8988T (cell line): ENCODE measurements around the gene DCC.

Experiments
- DNase-seq: peaks from one replicate; pipeline ENCODE4 v3.0.0; 2011

Gene DCC

DNA sequence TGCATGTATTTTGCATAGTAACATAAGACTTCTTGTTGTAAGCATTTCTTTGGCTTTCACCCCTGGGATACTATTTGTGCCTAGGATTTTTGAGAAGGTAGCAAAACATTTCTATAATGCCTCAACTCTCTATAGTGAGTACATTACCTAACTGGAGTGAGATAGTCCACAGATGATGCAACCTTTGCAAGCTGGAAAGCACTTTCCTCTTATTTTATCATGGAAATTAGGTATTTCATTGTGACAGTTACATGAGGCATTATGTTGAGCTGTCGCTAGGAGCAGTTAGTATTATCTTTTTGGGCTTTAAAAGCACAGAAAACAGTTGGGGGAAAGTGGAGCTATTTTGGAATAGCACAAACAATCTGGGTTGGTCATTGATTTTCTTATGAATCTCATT lies 786.2 kb downstream of the DCC start:
- DNase-seq = no peak

DNA sequence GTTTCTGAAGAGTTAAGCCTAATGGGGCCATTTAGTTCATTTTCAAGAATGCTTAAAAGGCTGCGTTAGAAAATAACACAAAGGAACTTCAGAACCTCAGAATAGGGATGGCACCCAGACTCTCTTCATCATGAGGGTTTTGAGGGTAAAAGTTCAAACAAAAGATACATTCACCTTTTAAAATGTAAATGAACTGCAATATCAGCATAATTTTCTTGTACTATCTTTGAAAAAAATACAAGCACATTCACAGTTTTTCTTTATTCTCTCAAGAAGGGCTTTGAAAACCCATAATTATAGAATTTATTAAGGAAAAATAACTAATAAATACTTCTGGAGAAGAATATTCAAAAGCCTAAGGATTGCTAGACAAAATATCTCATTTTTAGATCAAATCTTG lies 791.0 kb downstream of the DCC start:
- DNase-seq = no peak

GRCh38 chr18:53134711-53135110 lies 794.7 kb downstream of the DCC start:
- no peak for DNase-seq

GRCh38 chr18:53135654-53136053 lies 795.7 kb downstream of the DCC start:
- no peak for DNase-seq

- no peak for DNase-seq
These were observed 799.9 kb downstream of the DCC start for GRCh38 chr18:53139746-53140500.

GRCh38 chr18:53142005-53142404 lies 802.0 kb downstream of the DCC start:
- DNase-seq = no peak

DNA sequence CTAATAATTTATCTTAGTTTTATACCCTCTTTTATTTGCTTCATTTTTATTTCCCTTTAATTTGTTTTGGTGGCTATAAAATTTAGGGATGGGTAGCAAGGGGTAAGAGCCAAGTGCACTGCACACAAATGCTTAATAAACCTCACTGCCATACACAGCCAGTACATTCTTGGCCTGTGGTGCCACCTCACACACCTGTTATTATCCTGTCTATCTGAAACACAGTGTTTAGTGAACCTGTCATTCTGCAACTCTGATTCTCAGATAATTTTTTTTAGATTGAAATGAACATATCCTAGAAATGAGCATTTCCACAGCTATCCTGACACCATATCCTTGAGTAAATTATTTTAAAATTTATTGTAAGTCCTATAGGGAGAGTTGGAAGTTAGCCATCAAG lies 807.5 kb downstream of the DCC start:
- DNase-seq = no peak

GRCh38 chr18:53148123-53148522 lies 808.1 kb downstream of the DCC start:
- no peak for DNase-seq

DNA sequence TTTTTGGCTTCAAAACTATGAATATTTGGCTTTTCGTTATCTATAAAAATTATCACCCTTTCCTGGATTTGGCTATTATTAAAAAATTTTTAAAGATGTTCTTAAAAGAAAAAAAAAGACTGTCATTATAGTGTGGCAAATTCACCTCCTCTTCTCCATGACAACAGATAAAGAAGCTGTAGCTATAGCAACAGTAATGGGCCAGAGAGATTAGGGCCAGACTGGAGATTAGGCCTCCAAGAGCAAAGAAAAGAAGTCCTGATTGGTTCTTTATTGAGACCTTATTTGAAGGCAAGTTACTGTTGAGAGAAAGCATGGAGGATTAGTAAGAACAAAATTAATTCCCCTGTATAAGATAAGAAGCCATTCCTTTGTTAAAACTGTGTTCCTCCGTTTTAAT lies 812.5 kb downstream of the DCC start:
- no peak for DNase-seq

GRCh38 chr18:53153281-53153680 lies 813.3 kb downstream of the DCC start:
- DNase-seq = no peak

DNA sequence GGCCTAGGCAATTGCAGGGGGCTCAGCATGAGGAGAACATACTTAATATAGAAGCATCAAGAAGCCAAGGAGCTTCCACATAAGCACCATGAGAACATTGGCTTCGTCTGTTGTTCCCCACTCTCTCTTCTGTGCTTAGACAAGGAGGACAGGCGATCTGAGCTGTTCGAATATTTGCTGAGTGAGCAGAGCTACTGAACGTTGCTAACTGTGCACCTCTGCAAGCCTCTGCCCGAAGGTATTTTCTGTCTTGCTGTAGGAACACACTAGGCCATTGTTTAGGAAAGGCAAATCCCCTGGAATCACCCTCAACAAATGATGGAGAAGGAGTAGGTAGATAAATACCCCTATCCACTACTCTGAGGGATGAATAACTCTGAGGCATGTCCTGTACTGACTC lies 813.8 kb downstream of the DCC start:
- DNase-seq = no peak

DNA sequence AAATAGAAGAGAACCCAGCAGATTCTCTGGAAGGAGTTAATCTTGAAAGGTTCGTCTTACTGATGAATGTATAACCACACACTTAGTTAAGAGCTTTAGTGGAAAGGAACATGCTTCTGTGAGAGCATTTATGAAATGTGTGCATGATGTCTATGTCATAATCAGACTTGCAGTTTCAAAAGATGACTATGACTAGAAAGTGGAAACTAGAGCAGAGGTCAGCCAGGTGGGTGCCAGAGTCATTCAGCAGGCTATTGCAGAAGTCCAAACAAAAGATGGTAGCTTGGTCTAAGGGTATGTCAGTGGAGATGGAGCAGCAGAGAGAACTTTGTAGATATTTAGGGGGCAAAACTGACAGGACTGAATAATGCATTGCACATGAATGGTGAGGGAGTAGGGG lies 825.8 kb downstream of the DCC start:
- no peak for DNase-seq

DNA sequence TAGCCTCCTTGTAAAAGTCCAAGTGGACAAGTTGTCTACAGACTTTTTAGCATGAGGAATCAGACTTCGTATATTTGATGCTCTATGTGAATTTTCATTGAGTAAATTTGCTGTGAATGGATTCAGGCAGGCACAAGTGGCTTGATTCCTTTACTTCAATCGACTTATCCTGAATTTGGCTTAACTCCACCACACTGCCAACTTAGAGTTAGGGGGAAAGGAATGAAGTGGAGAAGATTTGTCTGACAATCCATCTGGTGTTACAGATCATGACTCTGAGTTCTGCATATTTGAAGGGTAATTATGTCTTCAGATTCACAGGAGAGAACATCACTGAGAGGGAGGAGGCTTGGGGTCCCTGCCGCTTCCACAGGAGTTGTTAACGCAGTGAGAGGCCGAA lies 829.3 kb downstream of the DCC start:
- no peak for DNase-seq

- DNase-seq = no peak
These were observed 851.6 kb downstream of the DCC start for GRCh38 chr18:53191634-53192033.

DNA sequence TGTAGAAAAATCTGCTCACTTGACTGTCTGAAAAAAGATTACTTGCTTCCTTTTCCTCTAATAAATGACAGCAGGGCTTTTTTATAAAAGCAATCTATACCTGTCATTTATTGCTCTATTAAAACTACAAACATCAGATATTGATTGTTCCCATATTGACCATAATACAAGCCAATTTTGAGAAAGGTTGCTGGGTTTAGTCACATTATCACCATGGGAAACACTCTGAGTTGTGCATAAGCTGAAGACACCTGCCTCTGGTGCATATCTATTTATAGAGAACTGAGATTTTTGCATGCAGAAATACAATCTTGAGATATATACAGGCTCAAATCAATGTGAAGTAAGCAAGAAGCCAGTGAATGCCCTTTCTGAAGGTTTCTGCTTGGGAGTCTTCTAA lies 853.9 kb downstream of the DCC start:
- no peak for DNase-seq

- no peak for DNase-seq
These were observed 879.9 kb downstream of the DCC start for GRCh38 chr18:53219853-53220252.

GRCh38 chr18:53224128-53224778 lies 884.3 kb downstream of the DCC start:
- no peak for DNase-seq

- no peak for DNase-seq
These were observed 885.7 kb downstream of the DCC start for GRCh38 chr18:53225567-53226325.

DNA sequence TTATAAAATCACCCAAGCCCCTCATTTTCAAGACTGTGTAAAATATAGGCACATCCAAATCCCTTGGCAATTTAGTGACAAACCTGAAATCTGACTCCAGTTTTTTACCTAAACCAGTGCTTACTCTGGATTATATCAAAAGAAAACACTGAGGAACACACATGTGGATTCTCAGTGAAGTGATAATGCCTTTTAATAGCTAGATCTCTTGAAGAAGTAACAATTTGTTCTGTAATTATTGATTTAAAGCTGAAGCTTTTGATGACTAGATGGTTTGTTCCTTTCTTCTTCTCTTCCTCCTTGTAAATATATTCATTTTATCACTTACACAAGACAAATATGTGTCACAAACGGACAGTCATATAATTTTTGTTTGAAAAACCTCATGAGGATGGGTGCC lies 894.6 kb downstream of the DCC start:
- DNase-seq = no peak

GRCh38 chr18:53241161-53241560 lies 901.2 kb downstream of the DCC start:
- DNase-seq = no peak

- DNase-seq = no peak
These were observed 913.8 kb downstream of the DCC start for GRCh38 chr18:53253789-53254188.

DNA sequence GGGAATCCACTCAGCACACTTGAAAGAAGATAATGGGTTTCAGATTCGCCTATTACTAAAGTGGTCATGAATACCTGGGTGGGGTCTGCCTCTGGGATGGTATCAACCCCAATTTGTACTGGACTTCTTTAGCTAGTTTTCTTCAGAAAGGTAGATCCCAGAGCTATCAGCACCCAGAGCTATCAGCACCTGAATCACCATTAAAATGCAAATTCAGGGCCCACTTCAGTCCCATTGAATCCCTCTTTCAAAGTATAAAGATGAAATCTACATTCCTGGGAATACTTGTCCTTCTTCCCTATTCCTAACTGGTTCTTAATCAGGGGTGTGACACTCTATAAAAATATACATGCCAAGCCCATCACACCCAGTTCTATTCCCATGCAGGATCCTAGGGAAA lies 914.3 kb downstream of the DCC start:
- no peak for DNase-seq

- no peak for DNase-seq
These were observed 921.2 kb downstream of the DCC start for GRCh38 chr18:53261241-53261640.

- no peak for DNase-seq
These were observed 926.9 kb downstream of the DCC start for GRCh38 chr18:53266850-53267249.
